HG02938 (cell line): ENCODE data around the gene GSTO2.

Experiments
- ATAC-seq: cut with Tn5 transposase; IDR thresholded peaks from one replicate; pipeline ENCODE4 v1.9.1; 2021; ENCODE audit warnings: mild to moderate bottlenecking, moderate library complexity; ENCODE audit not compliant: unreplicated experiment

The GSTO2 gene

DNA sequence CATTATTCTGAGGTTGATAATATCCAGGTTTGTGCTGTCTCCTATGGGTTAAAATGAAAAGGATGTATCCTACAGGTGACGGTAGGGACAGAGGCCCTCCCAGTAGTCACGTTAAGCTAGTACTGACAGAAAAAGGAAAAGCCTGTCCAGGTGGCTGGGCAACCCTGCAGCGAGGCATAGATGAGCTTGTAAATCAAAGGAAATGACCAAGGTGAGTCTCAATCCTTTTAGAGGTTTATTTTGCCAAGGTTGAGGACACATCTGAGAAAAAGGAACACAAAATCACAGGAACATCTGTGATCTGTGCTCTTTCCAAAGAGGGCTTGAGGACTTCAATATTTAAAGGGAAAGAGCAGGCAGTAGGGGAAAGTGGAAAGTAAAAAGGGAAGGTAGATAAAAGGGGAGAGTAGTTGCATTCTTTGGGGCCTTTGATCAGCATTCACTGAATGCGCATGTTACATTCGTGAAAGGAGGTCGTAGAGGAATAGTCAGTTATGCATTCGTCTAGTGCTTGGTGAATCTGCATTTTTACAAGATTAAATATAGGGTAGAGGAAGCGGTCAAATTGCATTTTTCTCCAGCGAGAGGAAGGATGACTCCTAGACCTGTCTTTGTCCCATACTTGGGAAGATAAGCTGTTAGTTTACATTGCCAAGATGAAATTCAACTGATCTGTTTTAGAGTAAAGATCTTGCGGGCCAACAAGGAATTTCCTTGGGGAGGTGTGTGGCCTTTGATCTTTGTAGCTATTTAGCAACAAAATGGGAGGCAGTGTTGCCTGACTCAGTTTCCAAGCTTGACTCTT is 15.2 kb upstream of the GSTO2 start:
- ATAC-seq, result no peak

DNA sequence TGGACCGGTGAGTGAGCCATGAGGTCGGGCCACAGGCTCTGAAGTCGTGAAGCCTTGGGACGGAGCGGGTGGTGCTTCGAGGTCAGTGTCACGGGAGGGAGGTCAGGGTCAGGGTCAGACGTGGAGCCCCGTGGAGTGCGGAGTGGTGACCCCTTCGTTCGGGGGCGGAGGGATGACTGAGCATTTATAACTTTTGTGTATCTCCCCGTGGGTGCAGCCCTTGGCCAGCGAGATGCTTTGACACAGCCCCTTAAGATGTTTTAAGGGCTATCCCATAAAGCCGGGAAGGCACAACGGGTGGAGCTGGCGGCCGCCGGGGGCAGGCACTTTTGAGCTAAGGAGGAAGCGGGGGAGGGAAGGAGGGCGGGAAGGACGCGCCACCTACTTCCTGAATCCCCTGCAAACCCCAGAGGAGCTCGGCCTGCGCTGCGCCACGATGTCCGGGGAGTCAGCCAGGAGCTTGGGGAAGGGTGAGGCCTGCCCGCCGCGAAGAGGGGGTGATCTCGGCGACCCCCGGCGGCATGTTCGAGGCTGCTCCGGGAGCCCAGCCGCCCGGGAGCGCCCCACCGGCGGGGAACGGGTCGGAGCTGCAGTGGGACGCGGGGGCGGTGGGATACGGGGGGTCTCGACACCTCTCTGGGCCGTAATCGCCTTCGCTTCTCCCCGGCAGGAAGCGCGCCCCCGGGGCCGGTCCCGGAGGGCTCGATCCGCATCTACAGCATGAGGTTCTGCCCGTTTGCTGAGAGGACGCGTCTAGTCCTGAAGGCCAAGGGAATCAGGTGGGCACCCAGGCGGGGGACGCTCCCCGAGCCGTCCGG is 14.3 kb upstream of the GSTO2 start, which contains the start of gene GSTO1:
GSTO1 (plus strand) TSS at position 400 of the 818 bp plus-strand sequence; CDS start at position 437, 37 bp downstream.
- ATAC-seq, result peak; percentile 63

DNA sequence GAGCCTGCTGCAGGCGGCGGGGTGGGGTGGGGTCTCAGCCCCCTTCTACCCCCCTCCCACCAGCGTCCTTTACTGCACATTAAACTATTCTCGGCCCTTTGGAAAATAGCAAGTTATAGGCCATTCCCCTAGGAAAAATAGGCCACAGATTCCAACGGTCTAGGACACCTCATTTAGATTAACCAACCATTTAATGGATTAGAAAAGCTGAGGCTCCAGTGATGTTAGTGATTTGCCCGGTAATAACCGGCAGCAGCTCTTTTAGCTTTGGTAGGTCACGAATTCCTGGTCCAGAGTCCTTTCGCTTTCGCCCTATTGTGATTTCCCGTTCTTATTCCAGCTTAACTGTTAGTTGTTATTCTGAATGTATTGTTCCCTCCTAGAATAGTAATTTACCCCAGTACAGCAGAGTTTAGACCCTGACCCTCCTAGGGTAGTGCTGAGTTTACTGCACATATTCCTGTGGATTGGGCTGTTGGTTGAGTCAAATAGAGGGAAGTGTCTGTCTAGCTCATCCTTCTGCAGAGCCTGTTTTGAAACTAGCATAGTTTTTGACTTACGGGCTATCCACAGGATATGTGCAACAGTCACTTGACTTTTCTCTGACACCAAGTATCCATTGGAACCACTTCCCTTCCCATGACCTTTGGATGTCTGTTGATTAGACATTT is 13.5 kb upstream of the GSTO2 start:
- peak; percentile 34 for ATAC-seq

DNA sequence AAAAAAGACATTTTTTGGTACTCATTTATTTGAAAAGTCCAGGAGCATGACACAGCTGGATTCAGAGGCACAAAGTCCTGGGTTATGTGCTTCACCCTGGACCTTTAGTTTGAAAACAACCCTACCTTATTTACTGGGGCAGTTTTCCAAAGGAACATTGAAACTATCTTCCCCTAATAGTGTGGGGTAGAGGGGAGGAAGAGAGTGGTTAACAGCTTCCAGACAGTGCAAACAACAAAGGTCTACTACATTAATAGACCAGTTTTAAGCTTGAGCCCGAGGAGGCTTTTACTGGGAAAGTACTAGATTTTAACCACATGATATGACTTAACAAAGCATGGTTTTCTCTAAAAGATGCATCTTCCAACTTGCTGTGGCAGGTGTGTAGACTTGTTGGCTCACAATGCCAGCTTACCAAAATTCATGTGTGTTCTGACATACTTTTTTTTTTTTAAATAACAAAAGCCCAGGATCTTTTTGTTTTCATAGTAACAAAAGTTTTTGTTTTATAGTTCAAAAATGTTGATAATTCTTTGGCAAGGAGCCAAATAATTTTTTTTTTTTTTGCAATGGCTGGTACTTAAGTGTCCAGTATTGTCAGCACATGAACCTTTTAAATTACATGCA is 12.5 kb upstream of the GSTO2 start:
- no peak for ATAC-seq

DNA sequence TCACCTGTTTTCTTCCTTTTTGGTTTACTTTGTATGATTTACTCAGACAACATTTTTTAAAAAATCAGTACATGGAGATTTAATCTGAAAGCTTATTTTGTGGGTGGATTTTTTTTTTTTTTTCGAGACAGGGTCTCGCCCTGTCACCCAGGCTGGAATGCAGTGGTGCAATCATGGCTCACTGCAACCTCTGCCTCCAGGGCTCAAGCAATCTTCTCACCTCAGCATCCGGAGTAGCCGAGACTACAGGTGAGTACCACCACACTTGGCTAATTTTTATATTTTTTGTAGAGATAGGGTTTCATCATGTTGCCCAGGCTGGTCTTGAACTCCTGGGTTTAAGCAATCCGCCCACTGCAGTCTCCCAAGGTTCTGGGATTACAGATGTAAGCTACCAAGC is 11.7 kb upstream of the GSTO2 start:
- no peak for ATAC-seq

DNA sequence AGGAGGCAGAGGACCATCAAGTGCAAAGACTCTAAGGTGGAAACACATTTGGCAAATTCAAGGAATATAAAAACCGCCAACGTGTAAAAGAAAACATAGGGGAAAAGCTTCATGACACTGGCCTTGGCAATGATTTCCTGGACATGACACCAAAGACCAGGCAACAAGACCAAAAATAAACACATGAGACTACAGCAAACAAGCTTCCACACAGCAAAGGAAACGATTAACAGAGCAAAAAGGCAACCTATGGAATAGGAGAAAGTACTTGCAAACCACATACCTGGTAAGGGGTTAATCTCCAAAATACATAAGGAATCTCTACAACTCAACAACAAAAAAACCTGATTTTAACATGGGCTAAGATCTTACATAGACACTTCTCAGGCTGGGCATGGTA is 10.8 kb upstream of the GSTO2 start:
- ATAC-seq, result no peak

DNA sequence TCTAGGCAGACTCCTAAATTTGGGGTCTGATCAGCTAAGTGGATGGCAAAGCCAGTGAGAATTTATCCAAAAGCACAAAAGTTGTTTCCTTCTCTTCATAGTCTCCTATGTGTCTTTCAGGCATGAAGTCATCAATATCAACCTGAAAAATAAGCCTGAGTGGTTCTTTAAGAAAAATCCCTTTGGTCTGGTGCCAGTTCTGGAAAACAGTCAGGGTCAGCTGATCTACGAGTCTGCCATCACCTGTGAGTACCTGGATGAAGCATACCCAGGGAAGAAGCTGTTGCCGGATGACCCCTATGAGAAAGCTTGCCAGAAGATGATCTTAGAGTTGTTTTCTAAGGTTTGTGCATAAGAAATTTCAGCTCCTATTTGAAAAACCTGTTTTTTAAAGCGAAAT is 9.5 kb upstream of the GSTO2 start:
- no peak for ATAC-seq

DNA sequence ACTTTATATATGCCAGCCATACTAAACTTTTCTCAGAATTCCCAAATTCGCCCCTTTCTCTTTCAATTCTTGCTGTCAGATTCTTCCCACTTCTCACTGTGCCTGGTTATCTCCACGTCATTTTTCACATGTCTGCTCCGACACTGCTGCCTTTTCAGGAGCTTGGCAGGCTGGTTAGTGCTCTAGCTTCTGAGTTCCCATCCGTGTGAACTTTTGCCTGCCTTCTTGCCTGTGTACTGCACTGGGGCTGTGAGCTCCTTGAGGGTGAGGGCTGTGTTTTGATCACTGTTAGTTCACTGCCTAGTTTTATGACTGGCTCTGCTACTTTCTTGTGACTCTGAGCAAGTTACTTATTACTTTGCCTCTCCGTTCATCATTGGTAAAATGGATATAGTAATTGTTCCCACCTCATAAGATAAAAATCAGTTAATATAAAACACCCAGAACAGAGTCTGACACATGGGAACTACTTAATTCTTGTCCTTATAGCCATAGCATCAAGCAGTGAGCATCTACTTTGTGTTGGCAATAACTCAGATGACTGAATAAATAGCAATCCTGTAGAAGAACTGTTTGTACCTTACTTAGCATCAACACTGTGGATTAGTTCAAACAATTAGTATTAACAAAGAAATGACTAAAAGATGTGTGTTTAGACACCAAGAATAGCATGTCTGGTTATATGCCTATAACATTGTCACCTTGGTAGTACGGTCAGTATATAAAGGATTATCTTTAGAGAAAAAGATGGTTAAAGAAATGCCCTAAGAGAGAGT is 8.8 kb upstream of the GSTO2 start:
- no peak for ATAC-seq

DNA sequence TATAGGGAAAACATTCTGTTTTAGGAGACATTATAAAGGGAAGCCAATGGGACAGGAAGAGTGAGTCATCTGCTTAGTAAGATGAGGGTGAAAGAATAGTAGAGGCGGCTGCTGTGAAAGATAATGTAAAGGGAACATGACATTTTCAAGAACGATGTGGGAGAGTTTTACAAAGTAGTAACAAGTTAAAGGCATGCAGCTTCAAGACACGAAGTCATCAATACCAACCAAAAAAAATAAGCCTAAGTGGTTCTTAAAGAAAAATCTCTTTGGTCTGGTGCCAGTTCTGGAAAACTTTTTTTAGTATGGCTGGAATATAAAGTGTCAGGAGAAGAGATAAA is 8.2 kb upstream of the GSTO2 start:
- no peak for ATAC-seq

DNA sequence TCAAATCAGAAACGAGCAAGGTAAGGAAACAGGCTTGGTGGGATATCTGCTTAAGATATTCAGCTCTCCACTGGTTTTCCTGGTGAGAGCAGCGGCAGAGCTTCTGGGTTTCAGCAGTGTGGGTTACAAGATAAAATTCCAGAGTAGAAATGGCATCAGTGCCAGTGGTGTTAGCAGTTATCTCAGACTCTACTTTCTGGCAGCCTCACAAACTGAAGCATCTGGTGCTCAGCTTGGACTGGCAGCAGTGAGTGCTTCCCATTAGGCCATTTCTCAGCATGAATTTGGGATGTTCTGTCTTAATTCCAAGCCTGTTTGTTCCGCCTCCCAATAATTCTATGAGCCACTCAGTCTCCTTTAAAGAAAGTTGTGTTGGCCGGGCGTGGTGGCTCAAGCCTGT is 6.9 kb upstream of the GSTO2 start:
- ATAC-seq, result no peak

DNA sequence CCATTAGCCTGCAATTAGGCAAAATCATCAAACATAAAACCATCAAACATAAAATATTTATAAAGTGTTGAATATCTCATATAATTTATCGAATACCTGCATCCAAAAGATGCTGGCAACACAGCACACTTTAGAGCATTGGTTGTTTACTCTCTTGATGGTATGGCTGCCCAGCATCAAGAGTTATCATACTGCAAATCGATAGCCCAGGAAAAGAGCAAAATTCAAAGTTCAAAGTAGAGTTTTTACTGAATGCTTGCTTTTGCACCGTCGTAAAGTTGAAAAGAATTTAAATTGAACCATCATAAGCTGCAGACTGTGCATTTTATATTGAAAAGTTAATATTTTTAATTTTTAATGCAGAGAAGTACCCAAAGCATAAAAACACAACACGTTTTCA is 4.2 kb upstream of the GSTO2 start:
- no peak for ATAC-seq

DNA sequence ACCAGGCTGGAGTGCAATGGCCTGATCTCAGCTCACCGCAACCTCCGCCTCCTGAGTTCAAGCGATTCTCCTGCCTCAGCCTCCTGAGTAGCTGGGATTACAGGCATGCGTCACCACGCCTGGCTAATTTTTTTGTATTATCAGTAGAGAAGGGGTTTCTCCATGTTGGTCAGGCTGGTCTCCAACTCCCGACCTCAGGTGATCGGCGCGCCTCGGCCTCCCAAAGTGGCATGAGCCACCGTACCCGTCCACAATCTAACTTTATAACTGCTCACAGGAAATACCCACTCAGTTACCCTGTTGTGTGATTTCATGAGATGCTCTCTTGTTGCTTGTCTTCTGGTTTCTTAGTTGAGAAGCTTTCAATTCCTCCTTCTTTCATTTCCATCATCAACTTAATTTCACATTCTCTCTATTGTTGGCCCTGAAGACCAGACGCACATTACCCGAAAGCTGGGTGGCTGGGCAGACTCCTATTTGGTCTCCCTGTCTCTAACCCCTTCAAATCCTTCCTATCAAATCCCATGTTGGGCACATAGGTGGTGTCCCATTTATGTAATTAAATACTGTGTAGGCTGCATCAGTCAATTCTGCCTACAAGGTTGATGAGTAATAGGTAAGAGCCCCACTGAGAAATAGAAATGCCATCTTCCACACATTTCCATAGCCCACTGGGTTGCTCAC is 1.1 kb upstream of the GSTO2 start:
- ATAC-seq, result no peak

DNA sequence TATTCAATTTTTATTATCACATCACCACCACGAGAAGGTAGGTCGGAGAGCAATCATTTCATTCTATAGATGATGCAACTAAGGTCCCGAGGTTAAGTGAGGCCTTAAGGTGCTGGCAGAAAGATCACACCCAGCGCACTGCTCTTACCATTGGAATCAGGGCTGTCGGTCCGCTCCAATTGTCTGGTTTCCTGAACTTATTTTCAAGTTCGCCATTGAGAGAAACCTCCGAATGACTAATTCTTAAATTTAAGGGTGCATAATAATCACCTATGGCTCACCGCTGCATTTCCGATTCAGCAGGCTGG is 625 bp upstream of the GSTO2 start:
- no peak for ATAC-seq

DNA sequence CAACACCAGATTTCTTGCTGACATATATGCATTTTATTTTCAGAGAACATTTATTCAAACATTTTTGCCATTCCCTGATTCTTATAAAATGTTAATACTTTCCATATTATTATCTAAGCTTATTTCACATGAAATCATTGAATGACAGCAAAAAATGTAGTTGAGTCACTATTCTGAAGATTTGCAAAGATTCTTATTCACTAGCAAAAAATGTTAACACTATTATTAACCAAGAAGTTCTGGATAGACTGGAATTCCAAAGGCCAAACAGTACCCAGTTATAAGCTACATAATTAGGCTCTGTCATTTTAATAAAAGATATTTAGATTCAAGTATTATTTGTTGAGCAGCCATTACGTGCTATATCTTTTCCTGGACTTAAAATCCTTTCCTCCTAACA is 4.3 kb downstream of the GSTO2 start:
- no peak for ATAC-seq

DNA sequence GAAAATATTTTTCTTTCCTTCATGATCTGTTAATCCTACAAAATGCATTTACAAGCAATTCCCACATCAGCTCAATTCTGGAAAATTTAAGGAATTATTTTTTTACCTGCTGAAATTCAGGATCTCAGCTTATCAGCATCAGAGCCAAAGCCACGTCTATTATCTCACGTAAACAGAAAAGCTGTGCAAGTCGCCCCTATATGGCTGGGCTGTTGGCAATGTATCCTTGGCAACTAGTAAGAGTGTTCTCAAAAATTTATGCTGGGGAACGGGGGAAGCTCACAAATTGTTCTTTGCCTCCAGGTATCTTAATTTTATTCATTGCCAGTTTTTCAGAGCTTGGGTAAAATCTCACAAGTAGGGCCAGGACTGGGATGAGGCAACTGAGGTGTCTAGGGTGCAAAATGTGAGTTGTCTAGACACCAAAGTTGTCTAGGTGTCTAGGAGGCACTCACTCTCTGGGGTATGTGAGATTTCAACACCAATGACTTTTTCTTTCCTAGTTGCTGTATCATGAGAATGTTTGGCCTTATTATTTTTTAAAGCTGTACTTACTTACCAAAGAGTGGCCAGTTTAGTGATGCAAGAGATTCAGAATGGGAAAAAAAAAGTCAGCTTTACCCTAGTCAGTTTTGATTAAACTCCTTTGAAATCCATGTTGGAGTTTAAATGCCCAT is 5.1 kb downstream of the GSTO2 start:
- ATAC-seq, result no peak

DNA sequence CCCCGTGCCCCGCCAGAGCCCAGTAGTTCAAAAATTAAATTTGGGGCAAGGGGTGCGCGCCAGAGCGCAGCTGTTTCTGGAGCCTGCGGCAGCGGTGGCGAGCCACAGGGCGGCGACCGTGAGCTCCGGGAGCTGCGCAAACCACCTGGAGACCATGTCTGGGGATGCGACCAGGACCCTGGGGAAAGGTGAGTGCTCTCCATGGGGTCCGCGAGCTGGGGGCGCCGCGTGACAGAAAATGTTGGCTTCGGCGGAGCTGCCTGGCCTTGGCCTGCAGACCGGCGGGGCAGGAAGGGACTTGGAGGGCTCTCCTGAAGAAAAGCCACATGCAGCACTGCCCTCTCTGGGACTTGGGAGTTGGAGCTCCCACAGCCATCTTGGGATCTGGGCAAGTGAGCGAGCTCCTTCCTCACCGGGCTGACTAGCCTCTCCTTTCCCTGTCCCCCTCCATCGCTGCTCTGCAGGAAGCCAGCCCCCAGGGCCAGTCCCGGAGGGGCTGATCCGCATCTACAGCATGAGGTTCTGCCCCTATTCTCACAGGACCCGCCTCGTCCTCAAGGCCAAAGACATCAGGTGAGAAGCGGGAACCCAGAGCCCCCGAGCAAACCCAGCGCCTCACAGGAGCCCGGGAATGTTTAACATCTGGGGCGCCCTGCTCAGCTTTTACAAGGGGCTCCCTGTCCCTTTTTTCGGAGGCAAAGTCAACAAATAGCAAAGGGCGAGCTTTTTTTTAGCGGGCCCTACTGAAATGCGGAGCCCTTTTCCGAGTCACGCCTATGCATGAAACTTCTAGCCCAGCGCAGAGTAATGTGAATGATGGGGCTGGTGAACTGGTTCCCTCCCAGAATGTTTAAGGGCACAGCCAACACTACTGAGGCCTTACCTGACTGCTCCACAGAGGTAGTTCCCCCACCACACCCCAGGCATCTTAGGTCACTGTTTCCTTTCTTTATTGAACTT is 6.1 kb downstream of the GSTO2 start:
- ATAC-seq, result peak; percentile 64

DNA sequence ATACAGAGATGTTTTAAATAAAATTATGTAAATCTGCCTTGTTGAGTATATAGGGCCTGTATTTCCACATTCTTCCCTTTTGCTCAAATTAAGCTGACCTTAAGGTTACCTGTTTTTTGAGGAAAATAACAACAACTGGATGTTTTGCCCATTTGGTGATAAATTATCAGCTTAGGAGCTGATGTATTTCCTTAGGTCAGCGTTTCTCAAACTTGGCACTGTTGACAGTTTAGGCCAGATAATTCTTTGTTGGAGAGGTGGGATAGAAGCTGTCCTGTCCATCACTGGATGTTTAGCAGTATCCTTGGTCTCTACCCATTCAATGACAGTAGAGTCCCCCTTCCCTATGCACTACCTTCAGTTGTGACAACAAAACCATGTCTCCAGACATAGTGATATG is 7.2 kb downstream of the GSTO2 start:
- ATAC-seq, result no peak

DNA sequence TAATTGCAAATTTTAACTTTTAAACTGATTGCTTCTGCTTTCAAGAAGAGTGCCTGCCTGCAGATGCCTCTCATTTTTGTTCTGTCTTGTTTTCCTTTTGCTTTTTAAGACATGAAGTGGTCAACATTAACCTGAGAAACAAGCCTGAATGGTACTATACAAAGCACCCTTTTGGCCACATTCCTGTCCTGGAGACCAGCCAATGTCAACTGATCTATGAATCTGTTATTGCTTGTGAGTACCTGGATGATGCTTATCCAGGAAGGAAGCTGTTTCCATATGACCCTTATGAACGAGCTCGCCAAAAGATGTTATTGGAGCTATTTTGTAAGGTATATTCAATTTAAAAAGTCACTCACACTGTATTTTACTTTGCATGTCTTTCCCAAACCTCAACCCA is 8.8 kb downstream of the GSTO2 start:
- ATAC-seq, result no peak
